T-helper 2 cell treated with Interferon-gamma antibody and Interleukin-4, amounts not matched to agents 100 ng/mL and 5 ng/mL, for 36 hours (primary cell): ENCODE results near the gene PDGFRA. TPM values are rescaled to one million over a fixed set of nuclear protein-coding genes. Genes with fewer than 3 reads are reported as not detected.
"Not testable (repeated sequence)": the region's sequence is repeated elsewhere in the genome, so short reads cannot be mapped to it uniquely, and the experiment has no call there.

Source experiments
- intact Hi-C: fragments of 100-400 bp; cut with micrococcal nuclease; formaldehyde crosslinking; loops from one replicate; pipeline ENCODE4 v1.15.1; 2023
- total RNA-seq: library from RNA; stranded (reverse); gene quantifications from 2 replicates; pipeline ENCODE4 v1.2.3, GENCODE V29; 2022

Gene PDGFRA
- total RNA-seq, 1 donor from 2014 or later, result 0.11 TPM

DNA sequence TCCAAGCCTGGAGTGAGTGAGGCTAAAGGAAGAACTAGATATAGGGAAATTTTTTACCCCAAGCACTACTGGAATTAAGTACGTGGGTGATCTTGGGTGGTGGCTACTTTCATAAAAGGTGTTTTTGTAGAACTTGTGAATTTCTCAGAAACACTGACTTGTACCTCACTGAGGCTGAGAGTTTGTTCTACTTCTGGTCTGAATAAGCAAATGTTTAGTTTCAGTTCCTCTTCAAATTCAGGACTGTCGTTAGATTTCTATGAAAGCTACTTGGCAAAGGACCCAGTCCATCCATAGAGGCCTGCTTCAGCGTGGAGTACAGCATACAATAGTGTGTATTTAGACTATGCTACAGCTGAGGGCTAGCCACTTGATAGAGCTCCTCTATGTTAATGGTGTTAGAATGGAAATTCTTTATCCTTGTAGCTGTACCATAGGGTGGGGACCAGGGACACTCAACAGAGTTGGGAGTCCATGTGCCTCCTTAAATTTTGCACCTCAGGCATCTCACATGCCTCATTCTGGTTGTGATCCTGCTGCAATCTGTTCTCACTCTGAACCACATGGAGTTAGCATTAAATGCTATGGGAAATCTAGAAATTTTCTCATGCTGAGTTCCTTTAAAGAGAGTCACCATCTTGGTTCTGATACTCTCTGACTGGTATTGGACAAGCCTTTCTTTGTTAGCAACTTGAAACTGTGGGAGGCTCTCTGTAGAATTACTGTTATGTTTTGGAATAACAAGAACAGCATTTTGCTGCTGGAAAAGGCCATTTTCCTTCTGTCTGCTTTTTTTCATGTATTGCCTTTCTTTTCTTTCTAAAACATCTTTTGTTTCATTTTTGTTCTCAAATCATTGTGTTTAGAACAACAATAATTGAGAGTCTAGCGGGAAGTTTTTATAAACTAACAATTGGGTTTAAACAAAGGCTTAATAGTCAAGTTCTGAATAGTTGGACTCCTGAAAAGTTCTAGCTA lies 86.8 kb downstream of the PDGFRA start:
- intact Hi-C loops, result loop anchor here (5.0 kb wide), 2 partner anchors 39 to 254 kb away; partner anchors contain the start of gene CHIC2

DNA sequence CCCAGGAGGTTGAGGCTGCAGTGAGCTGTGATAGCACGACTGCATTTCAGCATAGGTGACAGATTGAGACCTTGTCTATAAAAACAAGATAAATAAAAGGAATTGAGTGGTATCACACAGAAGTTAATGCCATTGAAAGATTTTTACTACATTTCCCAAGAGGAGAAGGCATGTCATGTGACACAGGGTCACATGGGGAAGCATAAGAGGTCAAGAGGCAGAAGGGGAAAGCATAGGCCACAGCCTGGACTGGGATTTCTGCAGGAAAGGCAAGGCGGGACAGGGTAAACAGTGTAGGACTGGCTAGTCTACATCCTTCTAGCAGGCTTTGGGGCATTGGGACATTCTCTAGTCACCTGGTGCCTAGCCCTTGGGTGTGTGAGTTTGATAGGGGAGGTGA lies 88.6 kb downstream of the PDGFRA start:
- intact Hi-C loops, result loop anchor here (5.0 kb wide), 2 partner anchors 40 to 255 kb away; partner anchors contain the start of gene CHIC2

DNA sequence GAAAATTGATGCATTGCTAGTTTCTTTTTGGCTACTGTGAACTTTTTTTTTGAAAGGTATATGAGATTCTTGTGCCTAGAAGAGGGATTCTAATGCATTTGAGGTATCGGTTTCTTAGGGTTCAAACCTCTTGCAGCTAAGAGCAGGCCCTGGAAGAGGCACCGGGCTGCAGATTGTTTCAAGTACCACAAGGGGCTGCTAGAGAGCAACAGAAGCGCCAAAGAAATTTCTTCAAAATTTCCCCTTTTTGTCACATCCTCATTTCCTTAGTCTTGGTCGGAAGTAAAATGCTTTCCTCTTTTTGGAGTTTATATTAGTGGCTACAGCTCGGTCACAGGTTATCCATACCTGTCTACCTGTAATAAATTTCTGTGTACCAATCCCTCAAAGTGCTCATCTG lies 89.8 kb downstream of the PDGFRA start:
- intact Hi-C loops, result loop anchor here (5.0 kb wide), 2 partner anchors 42 to 257 kb away; partner anchors contain the start of gene CHIC2

DNA sequence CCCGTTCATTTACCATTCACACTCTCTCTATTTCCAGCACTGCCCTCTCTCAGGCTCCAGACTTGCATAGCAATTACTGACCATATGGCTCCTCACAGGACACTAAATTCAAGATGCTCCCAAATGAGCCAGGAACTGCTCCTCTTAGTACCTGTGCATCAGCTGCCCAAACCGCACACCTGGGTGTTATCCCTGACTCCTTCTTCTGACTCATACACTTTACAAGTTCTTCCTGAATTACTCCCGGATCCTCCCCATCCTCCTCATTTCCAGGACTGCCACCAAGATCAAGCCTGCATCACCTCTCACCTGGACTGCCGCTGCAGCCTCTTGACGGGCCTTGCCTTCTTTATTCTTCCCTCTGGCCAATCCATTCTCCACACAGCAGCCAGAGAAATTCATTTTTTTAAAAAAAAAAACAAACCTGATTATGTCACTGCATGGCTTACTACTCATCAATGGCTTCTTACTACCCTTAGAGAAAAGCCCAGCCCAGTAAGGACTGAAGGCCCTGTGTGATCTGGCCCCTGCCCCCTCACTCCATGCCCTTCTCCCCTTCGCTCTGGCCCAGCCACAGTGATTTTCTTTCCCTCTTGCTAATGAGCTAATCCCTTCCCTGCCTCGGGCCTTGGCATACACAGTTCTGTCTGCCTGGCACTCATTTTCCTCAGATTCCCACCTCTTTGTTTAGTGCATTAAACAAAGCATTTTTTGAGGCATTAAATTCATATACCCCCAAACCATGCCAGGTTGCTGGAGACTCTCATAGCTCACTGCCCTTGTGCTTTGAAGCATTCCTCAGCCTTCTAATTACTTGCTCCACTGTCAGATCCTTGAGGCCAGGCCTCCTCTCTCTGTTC lies 92.0 kb downstream of the PDGFRA start:
- intact Hi-C loops, result no loop called here

DNA sequence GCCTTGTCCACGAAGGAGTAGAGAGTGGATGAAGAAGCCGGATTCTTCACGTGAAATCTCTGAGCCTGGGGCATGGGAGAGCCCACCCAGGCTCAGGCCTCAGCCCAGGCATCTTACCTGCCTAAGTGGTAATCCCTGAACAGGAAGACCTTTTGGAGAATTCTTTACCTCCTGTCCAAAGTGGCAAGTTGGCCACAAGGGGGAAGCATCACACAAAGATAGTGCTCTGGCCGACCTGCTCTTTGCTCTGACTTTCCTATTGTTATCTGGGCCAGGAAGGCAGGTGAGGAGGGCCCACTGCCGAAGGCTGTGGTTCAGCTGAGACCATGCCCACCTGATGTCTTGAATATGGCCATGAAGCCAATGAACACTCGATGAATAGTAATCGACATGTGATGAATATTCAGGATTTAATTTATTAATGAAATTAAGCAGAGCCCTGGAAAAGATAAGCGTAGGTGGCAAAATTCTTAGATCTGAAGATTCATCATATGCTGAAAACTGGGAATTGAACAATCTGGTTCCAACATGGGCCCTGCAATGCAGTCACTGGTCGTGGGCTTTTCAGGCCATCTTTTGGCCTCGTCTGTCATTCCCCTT lies 93.8 kb downstream of the PDGFRA start:
- intact Hi-C loops, result loop anchor here (2.0 kb wide), 3 partner anchors 118 to 998 kb away; no protein-coding TSS in a partner anchor

DNA sequence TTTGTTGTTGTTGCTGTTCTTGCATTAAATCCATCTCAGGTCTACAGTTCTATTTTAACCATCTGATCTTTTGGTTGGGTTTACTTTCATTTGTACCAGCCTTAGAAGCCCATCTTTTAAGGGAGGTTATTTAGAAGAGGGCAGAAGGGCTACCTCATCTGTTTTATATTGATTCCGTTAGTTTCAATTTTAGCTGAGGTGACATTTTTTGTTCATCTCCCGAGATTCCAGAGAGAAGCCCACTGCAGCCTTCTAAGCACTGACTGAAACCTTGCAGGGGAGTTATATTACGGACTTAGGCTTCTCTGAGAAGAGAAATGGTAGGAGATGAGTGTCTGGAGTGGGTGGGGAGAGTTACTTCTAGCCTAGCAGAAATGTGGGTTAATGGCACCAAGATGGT lies 101.8 kb downstream of the PDGFRA start:
- intact Hi-C loops, result no loop called here

DNA sequence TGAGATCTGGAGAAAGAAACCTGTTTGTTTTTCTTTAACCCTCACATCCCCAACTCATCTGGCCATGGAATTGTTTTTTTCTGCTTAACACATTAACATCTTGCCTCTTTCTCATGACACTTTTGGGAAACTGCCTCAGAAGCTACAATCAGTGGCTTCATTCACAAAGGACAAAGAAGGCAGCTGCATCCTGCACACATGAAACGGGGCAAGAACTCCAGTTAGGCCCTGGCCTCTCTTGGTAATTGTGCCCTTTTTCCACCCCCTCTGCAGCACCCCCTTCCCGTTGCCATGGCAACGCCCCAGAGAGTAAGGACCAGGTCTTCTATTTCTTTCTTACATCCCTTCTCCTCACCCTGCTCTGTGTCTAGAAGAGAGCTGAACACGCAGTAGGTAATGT lies 103.4 kb downstream of the PDGFRA start:
- intact Hi-C loops, result no loop called here

DNA sequence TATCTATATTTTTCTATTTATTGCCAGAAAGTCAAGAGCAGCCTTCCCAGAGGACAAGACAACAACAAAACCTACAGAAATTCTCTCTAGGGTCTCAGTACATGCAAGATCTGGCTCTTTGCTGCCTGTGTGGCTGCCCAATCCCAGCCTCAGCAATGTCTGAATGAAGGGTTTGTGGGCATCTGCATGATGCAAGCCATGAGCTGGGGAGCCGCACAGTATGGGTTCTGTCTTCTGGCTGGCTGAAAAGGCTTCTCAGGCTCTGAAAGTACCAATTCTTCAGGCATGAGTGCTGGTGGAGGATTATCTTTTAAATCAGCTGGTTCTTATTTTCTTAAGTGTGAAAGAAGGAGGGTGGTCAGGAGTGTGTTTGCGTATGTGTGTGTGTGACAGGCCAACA lies 104.6 kb downstream of the PDGFRA start:
- intact Hi-C loops, result no loop called here

DNA sequence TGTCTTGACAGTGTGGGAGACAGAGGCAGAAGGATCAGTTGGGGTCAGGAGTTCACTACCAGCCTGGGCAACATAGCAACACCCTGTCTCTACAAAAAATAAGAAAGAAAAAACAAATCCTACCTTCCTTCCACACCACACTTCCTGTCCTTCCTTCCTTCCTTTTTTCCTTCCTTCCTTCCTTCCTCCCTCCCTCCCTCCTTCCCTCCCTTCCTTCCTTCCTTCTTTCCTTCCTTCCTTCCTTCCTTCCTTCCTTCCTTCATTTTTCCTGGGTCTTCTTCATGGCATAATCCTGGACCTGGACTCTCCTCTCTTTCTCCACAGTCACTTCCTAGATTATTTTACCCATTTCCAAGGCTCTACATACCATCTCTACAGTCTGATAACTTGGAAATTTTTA lies 105.7 kb downstream of the PDGFRA start:
- intact Hi-C loops, result not testable (repeated sequence)

DNA sequence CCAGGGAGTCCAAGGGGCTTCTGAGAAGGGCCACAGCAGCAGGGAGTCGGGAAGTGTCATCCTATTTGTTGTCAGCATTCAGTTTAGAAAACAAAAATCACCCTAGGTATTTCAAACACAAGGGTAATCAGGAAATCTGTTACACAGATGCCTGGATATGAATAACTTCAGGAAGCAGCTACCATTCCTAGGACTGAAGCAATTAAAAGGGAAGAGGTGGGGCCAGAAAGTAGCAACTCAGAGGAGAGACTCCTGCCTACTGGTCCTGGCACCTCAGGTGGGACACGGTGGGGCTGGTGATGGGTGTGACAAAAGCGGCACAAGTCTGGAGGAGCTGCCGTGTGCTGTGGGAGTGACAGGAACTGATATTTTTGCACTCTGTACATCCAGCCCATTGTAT lies 107.9 kb downstream of the PDGFRA start:
- intact Hi-C loops, result no loop called here

DNA sequence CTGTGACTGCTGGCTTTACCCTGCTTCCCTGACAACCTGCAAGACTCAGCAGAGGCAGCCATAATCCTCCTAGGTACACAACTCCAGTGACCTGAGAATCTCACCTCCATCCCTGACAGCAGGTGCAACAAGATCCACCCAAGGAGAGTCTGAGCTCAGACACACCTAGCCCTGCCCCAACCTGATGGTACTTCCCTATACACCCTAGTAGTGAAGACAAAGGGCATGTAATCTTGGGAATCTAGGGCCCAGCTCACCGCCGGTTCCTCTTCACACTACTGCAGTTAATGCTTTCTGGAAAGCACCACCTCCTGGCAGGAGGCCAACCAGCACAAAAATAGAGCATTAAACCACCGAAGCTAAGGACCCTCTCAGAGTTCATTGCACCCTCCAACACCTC lies 113.0 kb downstream of the PDGFRA start:
- intact Hi-C loops, result not testable (repeated sequence)

Other genes with a start within 250 kb of the PDGFRA start
- gene CHIC2, start 164.7 kb upstream of the PDGFRA start, total RNA-seq, result 12.2 and 14.0 TPM in 2 replicates
- not detected in 2 replicates for gene GSX2, start 129.1 kb upstream of the PDGFRA start, total RNA-seq